GM18526 (cell line): ENCODE data around the gene LACRT.

Source experiments
- POLR2A ChIP-seq: IDR thresholded peaks from 3 replicates; pipeline ENCODE4 v1.6.1; 2011; ENCODE audit not compliant: insufficient read length; ENCODE audit errors: extremely low read depth

Gene LACRT

GRCh38 chr12:54634795-54635194, at the start of gene LACRT:
Gene LACRT, minus strand, starts transcription at chr12:54634895. Its CDS starts 54 bp downstream, at chr12:54634841.
- TF ChIP-seq POLR2A = no peak

- TF ChIP-seq POLR2A = no peak
These were observed 48.7 kb upstream of the LACRT start for GRCh38 chr12:54683398-54683797.

- TF ChIP-seq POLR2A = no peak
These were observed 48.0 kb upstream of the LACRT start for GRCh38 chr12:54682674-54683073.

- no peak for TF ChIP-seq POLR2A
These were observed 45.7 kb upstream of the LACRT start for GRCh38 chr12:54680374-54680773.

- no peak for TF ChIP-seq POLR2A
These were observed 43.4 kb upstream of the LACRT start for GRCh38 chr12:54678131-54678530.

- no peak for TF ChIP-seq POLR2A
These were observed 33.2 kb upstream of the LACRT start for GRCh38 chr12:54667945-54668344.

GRCh38 chr12:54666008-54666407, 31.3 kb upstream of the LACRT start:
- TF ChIP-seq POLR2A = no peak

- TF ChIP-seq POLR2A = no peak
These were observed 28.9 kb upstream of the LACRT start for GRCh38 chr12:54663603-54664002.

- TF ChIP-seq POLR2A = no peak
These were observed 27.3 kb upstream of the LACRT start for GRCh38 chr12:54662026-54662425.

- TF ChIP-seq POLR2A = no peak
These were observed 26.4 kb upstream of the LACRT start for GRCh38 chr12:54661048-54661447.

GRCh38 chr12:54660320-54660962, 25.7 kb upstream of the LACRT start:
- no peak for TF ChIP-seq POLR2A

GRCh38 chr12:54658306-54659264, 23.9 kb upstream of the LACRT start:
- no peak for TF ChIP-seq POLR2A

- no peak for TF ChIP-seq POLR2A
These were observed 22.5 kb upstream of the LACRT start for GRCh38 chr12:54657105-54657607.

GRCh38 chr12:54654926-54655325, 20.2 kb upstream of the LACRT start:
- no peak for TF ChIP-seq POLR2A

GRCh38 chr12:54653025-54653424, 18.3 kb upstream of the LACRT start:
- no peak for TF ChIP-seq POLR2A

- no peak for TF ChIP-seq POLR2A
These were observed 16.2 kb upstream of the LACRT start for GRCh38 chr12:54650889-54651288.
